Measurements from ENCODE around the gene MGAT5B.
A peak's percentile ranks its signal among the peaks of the same experiment; 100 is the strongest.

Gene MGAT5B

DNA sequence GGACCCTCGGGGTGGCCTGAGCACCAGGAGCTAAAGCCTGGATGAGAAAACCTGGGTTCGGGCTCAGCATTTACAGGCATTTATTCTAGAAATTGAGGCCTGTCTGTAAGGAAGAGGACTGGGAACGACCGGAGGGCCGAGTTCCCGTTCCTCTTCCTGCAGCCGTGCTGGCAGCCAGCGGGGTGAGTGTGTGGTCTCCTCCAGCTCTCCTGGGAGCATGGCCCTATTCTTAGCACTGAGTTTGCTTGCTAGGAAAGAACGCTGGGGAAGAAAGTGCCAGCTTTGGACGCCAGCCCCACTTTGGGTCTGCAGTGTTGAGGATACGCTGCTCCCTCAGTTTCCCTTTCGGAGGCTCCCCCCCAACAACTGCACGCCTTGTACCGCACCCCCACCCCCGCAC is 49.6 kb downstream of the MGAT5B start:
- DNase-seq, result no peak
- intact Hi-C loops (cut with DNase I), result no loop called here

DNA sequence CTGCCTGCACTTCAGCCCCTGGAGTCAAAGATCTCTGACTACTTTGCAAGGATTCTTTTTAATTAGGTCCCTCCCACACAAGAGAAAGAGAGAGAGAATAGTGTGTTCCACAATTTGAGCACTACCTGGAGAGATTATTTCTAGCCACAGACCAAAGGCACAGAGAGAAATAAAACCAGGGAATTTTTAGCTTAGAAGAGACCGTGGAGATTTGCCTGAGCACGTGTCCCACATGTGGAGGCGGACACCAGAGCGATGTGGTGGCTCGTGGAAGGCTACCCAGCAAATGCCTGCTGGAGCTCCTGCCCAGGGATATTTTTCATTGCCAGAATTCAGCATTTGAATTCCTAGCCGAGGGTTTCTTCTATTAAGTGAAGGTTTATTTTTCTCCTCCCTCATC is 50.6 kb downstream of the MGAT5B start:
- intact Hi-C loops (cut with DNase I), result no loop called here
- peak in 30 of 42 donors; percentile 14 to 79 (median 58) for DNase-seq

DNA sequence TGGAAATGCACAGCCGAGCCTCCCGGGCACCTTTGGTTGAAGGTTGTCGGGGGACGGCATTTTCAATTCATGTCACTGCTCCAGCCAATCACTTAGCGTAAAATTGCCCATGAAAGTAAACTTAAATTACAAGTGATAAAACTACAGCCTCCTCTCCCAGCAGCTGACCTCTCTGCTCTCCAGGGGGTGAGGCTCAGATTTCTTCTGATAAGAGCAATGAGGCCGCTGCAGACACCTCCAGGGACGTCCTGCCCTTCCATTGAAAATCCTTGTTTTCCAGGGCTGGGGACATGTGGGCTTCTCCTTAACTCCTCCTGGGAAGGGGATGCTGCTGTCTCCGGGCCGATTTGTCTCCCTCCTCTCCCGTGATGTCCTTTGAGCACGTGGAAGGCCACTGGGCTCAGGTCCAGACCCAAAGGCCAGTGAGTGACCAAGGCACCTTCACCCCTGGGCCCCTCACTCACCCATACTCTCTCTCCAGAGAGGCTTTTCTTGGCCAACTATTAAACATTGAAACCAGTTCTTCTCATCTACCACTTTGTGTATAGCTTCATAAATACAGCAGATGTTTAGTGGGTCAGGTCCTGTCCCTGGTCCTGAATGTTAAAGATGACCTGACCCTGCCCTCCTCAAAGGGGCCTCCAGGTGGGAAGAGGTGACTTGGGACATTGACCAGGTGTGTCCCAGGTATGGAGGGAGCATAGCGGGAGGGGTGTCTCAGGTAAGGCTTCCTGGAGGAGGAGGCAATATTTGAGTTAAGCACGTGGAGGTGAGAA is 52.3 kb downstream of the MGAT5B start:
- no peak for DNase-seq
- intact Hi-C loops (cut with DNase I), result no loop called here

DNA sequence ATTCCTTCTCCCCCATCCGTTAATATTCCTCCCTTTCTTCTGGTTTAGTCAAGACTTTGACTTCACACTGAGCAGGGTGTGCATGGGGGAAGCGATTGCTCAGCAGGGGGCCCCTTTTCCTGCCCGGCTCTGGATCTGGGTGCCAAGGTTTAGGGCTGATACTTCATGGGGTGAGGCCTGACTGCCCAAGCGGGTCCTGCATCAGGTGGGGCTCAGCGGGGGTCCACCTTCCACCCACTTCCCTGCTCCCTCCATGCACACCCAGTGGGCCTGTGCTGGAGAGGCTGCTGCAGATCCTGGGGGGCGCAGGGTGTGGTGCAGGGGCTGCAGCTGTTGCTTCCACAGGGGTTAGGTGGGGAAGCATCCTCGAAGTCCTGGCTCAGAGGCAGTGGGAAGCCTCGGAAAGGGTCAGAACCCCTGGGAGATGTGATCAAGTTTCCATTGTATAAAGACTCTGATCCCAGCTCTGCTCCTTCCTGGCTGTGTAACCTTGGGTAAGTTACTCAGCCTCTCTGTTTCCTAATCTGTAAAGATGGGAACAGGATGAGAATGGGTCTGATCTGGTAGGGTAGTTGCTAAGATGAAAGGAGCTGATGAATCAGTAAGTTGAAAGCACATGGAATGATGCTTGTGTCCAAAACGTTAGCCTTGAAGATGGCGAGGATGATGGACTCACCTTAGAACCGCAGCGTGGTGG is 53.3 kb downstream of the MGAT5B start:
- no peak for DNase-seq
- intact Hi-C loops (cut with DNase I), result no loop called here

DNA sequence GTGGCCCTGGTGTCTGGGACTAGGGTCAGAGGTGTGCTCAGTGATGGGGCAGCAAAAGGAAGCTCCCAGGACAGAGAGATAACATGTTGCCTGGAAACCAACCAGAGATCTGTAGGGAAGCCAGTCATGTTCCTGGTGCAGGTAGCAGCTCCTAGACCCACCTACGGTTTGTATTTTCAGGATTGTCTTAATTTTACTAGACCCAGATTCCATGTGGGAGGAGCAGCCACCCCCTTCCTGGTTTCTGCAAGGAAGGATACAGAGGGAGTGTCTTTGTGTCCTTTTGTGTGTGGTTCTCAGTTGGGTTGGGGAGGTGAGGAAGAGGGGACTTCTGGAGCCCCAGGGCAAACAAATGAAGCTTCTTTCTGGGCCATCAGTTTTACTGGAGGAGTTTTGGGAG is 53.9 kb downstream of the MGAT5B start:
- peak in 27 of 42 donors; percentile 9 to 75 (median 47) for DNase-seq
- intact Hi-C loops (cut with DNase I), result no loop called here

DNA sequence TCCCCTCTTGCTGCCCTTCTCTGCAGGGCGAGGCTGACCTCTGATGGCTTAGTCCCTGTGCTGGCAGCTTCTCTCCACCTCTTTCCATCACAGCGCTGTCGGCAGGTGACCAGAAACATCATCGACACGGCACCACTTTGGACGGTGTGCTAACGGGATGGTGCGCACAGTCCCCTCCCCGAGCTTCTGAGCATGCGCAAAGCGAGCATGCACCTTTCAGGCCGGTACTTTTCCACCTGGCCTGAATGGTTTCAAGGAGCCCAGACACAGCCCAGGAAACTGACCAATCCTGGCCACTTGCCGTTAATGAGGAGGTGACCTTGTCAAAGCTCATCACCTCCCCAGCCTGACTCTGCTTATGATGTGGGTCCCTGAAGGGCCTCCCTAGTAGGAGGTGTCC is 54.8 kb downstream of the MGAT5B start:
- intact Hi-C loops (cut with DNase I), result no loop called here
- DNase-seq, result no peak

DNA sequence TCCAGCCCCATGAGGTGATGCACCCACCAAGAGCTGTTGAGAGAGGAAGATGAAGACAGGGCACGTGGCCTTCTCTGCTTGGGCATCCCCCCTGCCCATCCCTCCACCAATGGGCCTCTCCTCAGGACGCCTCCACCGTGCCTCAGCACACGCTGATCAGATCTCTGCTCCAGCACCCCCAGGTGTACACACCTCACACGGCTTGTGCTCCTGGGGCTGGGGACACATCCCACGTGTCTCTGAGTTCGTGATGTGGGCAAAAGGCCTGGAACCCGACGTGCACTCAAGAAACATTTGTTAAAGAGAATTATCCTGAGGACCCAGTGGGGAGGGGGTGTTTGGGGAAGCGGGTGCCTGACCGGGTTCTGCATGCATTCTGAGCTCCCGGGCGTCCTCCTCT is 55.3 kb downstream of the MGAT5B start:
- intact Hi-C loops (cut with DNase I), result no loop called here
- peak in 14 of 42 donors; percentile 16 to 67 (median 47) for DNase-seq

DNA sequence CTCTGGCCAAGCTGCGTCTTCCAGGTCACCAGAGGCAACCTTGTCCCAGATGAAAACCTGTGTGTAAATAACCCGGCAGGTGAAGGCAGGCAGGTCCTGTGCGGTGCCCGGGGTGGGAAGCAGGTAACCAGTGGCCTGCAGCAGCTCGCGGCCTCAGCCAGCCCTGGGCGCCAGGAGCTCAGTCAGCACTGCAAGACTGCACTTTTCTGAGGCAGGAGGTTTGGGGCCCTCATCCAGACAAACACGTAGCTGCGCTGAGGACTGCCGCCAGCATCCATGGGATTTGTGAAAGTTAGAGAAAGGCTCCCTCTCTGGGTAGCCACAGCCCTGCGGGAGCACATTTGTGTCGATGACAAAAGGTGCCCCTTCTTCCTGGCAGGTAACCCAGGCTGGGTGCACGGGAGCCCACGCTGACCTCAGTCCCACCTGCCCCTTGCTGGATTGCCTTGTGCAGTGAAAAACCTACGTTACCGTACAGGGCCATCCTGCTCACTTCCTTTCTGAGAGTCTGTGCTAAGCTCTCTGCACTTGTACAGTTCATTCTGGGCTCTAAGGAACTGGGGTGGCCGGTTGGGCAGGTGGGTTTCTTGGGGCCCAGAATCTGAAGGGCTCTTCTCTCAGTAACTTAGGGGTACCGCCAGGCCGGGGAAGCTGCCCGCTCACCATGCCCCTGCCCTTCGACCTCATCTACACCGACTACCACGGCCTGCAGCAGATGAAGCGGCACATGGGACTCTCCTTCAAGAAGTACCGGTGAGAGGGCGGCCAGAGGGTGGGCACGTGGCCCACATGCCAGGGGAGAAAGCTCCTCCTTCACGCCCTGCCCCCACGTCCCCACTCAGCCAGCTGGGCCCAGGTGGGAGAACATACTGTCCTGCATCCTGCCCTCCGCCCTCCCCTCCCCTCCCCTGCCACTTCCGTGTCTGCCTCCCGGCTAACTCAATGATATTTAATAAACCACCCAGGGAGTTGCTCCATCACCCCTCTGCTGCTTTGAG is 56.4 kb downstream of the MGAT5B start:
- no peak for DNase-seq
- intact Hi-C loops (cut with DNase I), result no loop called here

DNA sequence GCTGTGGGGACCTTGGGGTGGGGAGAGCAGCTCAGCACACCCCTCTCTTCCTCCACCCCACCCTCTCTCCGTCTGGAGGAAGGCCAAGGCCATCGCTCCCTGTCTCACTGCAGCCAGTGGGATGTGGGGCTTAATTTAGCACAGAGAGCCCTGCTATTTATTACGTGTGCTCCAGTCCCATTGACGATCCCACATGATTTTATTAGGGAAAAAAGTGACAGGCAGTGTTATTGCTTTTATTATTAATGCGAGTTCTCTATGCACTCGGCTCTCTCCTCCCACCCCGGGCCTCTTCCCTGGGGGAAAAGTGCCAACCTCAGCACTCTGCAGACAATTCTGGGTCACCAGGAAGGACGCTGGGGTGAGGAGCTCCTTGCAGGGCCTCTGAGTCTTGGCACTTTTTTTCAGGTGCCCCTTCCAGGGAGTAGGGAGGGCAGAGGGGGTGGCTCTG is 57.3 kb downstream of the MGAT5B start:
- DNase-seq, result peak in 19 of 42 donors; percentile 18 to 77 (median 51)
- intact Hi-C loops (cut with DNase I), result no loop called here

DNA sequence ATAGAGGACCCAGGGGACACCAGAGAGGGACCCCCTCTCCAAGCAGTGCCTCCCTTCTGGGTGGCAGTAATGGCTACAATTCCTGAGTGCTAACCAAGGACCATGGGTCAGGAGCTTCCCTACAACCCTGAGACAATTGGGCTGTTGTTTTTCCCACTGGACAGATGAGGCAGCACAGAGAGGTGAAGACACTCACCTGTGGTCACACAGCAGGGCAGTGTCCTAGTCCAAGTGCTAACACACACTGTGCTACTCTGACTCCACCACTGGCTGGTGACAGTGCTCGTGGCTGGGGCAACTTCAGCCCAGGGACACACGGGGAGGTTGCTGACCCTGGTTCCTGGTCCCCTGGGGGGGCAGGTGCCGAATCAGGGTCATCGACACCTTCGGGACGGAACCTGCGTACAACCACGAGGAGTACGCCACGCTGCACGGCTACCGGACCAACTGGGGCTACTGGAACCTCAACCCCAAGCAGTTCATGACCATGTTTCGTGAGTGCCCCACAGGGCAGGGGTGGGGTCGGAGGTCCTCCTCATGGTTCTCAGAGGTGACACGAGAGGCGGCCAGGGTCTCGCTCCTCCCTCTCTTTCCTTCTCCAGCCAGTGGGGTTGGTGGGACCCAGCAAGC is 58.1 kb downstream of the MGAT5B start:
- no peak for DNase-seq
- intact Hi-C loops (cut with DNase I), result no loop called here

DNA sequence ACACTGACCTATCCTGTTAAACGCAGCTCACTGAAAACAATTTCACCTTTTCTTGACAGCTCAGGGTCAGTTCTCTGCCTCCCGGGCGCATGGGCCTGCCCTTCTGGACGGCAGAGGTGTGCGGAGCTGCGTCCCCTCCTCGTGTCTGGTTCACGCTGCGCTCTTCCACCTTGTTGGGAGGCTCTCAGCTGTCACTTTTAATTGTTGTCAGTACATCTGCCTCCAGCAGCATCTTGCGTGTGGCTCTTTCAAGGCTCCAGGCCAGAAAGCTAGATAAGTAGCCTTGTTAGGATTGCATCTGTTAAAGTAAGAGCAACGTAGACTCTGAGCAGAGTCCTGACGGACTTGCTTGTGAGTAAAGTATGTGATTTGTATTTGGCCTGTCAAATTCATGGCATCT is 59.4 kb downstream of the MGAT5B start:
- intact Hi-C loops (cut with DNase I), result no loop called here
- no peak for DNase-seq

DNA sequence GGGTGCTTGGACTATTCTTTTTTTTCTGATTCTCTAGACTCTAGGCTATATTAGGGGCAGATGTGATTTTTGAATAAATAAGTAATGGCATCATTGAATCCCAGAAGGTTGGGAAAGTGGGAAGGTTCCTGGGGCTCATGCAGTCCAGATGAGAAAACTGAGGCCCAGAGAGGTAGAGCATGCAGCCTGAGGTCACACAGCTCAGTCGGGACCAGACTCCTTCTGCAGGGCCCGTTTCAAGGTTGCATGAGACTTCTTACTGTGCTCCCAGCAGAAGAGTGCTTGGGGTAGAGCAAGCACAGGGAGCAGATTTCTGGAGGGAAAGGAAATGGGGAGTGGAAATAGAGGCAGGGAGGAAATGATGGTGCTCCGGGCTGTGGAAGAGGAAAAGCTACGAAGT is 59.8 kb downstream of the MGAT5B start:
- intact Hi-C loops (cut with DNase I), result no loop called here
- DNase-seq, result no peak

DNA sequence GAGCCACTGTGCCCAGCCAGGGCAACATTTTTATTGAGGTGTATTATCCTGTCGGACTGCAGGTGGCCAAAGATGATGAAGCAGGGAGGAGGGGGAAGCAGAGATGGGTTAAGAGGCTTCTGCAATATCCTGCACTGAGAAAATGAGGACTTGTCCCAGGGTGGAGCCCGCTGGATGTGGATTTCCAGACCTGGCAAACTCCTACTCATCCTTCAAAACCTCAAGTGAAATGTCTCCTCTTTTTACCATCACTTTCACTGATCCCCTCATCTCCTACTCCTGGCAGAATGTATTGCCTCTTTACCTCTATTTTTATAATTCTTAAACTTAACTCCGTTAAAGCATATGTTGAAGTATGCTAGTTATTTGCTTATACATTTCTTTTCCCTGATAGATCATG is 60.9 kb downstream of the MGAT5B start:
- intact Hi-C loops (cut with DNase I), result no loop called here
- DNase-seq, result no peak

DNA sequence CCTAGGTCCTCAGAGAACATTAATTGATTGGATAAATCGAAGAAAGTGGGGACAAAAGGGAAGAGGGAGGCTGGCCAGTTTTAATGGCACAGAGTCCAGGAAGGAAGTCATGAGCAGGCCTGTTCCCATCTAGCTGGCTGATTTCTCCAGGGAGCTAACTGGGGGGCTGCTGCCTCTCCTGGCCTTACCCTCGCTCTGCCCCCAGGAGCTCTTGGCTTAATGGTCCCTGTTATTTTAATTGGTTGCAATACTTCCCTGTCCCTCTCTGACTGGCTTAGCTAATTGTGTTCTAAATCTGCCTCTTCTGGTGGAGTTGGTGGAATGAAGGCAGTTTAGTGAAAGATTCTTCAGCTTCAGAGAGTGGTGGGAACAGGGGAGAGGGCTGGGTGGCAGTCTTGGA is 61.4 kb downstream of the MGAT5B start:
- intact Hi-C loops (cut with DNase I), result no loop called here

DNA sequence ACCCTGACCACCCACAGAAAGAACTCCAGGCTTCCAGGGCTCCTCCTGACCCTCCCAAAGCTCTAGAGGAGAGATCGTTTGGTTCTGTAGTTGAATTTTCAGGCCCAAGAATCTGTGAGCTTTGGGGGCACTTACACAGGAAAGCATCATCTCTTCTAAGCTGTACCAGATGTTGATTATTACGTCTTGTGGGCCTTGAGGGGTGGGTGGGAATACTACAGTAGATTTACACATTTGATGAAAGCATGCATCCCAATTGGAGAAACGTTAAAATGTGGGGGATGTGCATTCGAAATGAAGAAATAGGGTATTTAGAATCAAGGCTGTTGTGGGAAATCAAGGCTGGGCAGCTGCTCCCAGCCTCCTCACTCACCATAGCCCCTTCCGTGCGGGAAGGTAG is 61.9 kb downstream of the MGAT5B start:
- intact Hi-C loops (cut with DNase I), result no loop called here
- no peak for DNase-seq

More for the DNA sequence above, 61.4 kb downstream of the MGAT5B start:
- no peak for DNase-seq

DNA sequence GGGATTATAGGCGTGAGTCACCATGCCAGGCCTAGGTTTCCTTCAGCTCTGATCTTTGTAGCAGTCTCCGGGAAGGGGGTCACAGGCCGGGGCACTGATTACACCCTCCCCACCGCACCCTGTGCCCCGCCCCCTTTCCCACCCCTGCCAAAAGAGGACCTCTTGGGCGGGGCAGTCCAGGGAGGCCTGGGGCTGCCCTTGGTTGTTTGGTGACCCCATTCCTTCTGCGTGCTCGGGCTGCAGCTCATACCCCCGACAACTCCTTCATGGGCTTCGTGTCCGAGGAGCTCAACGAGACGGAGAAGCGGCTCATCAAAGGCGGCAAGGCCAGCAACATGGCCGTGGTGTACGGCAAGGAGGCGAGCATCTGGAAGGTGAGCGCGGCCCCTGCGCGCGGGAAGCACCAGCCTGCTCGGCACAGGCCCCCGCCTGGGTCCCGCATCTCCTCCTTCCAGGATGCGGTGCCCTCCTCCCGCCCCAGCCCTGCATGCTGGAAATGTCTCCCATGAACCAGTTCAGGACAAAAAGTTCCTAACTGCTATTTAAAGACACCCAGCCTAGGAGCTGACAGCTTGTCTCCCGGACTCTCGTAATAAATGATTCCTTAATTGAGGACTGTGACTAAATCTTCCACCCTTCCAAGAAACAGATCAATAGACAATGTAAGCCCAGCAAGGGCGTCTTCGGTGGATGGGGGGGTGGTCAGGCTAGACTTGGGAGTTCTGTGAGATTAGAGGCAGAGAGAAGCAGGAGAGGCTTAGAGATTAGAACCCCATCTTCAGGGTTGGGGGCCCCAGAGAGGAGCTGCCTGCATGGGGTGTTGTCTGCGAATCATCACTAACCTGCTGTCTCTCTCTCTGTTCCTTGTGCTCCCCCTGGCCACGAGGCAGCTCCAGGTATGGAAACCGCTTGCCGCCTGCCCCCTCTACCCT is 64.5 kb downstream of the MGAT5B start:
- DNase-seq, result peak in 29 of 42 donors; percentile 32 to 82 (median 56)

DNA sequence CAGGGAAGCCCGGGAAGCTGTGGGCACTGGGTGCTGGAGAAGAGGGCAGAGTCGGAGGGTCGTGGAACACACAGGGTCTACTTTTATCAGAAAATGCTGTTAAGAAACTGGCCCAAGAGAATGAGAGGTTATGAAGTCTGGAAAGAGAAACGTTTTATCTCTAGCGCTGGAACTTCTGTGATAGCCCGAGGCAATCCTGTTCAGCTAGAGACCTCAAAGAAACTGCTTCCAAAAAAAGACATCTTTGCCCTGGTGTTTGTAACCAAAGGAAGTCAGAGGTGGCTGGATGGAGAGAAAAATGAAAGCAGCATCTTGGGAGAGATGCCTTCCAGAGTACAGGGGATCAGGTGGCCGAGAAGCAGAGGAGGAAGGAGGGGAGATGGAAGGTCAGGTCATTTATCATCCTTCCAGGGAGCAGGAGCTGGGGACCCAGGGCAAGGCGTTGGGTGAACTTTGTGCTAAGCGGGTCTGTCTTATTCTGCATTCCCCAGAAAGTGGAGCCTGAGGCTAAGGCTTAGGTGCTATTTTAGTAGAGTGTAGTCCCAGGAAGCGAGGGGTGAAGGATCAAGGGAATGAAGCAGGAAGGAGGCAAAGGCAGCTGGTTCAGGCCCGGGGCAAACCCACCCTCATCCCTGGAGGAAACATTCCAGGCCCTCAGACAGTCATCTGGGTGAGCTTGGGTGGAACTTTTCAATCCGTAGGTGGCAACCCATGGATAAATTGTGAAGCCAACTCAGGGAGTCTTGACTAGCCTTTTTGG is 66.5 kb downstream of the MGAT5B start:
- no peak for DNase-seq
- intact Hi-C loops (cut with DNase I), result no loop called here

More for the DNA sequence above, 64.5 kb downstream of the MGAT5B start:
- intact Hi-C loops (cut with DNase I), result no loop called here
